Heart left ventricle (tissue), 16 donors: ENCODE results near the gene SOX18. TPM values are rescaled to one million over a fixed set of nuclear protein-coding genes. Genes with fewer than 3 reads are reported as not detected.

Experiments used
- ATAC-seq, 4 donors: fragments of 200-7000 bp; cut with Tn5 transposase; one replicate each; pipeline ENCODE4 v1.9.1; 2020 to 2022; ENCODE audit warnings: moderate library complexity in 4 of 4, mild to moderate bottlenecking in 3 of 4, moderate number of reproducible peaks in 1 of 4
- DNase-seq, 5 donors: peaks; one replicate each; pipeline ENCODE4 v3.0.0-alpha.2; 2020
- H3K27ac ChIP-seq, 12 donors: fragments of 200-600 bp; sonication (generic) in 4 of 12; one replicate each; pipeline versions ENCODE4 v1.5.0 to v1.8.0; 2016 to 2022; ENCODE audit warnings: mild to moderate bottlenecking in 2 of 12
- H3K27me3 ChIP-seq, 9 donors: fragments of 200-600 bp; sonication (generic) in 2 of 9; one replicate each; pipeline versions ENCODE4 v1.5.1 to v1.8.0; 2016 to 2022; ENCODE audit warnings: mild to moderate bottlenecking in 3 of 9
- H3K36me3 ChIP-seq, 9 donors: fragments of 200-600 bp; sonication (generic) in 2 of 9; one replicate each; pipeline versions ENCODE4 v1.5.0 to v1.8.0; 2018 to 2022; ENCODE audit warnings: mild to moderate bottlenecking in 2 of 9
- H3K4me1 ChIP-seq, 12 donors: fragments of 200-600 bp; sonication (generic) in 4 of 12; one replicate each; pipeline versions ENCODE4 v1.5.0 to v1.8.0; 2016 to 2022; ENCODE audit warnings: mild to moderate bottlenecking in 3 of 12
- H3K4me3 ChIP-seq, 12 donors: fragments of 200-600 bp; sonication (generic) in 4 of 12; one replicate each; pipeline versions ENCODE4 v1.5.0 to v1.8.0; 2017 to 2022; ENCODE audit warnings: mild to moderate bottlenecking in 9 of 12, moderate library complexity in 4 of 12
- H3K9me3 ChIP-seq, 12 donors: fragments of 200-600 bp; sonication (generic) in 4 of 12; one replicate each; pipeline versions ENCODE4 v1.5.0 to v1.8.0; 2016 to 2022; ENCODE audit warnings: mild to moderate bottlenecking in 1 of 12
- POLR2A ChIP-seq, 2 donors: fragments of 450-650 bp; IDR thresholded peaks; one replicate each; pipeline ENCODE4 v1.6.1; 2017; ENCODE audit warnings: antibody characterized with exemption in 2 of 2, mild to moderate bottlenecking in 2 of 2, moderate library complexity in 2 of 2
- WGBS, 4 donors: extraction: QIAGEN DNeasy Blood & Tissue Kit in 2 of 4; methylation state at CpG; one replicate each; pipeline versions ENCODE4 v1.1.5 to v1.1.7; 2013 to 2018; 5-methylcytosine and 5-hydroxymethylcytosine counted together
- intact Hi-C, 10 donors: fragments of 100-400 bp; cut with DNase I; formaldehyde crosslinking; loops; one replicate each; pipeline versions ENCODE4 v1.11.1 to v1.14.2; 2022
- polyA plus RNA-seq, 2 donors: library from polyadenylated mRNA; stranded (reverse); fragments of 200-250 nt; gene quantifications; one replicate each; pipeline ENCODE4 v1.2.3, GENCODE V29; 2013
- total RNA-seq, 9 donors: library from RNA; depleted of rRNA in 2 of 9; stranded (reverse); fragments of >200 nt in 2 of 9; fragmentation: NEBNext Ultra II Directional in 3 of 9; extraction: Animal tissue kit (Norgen Biotek cat#: 25700) in 3 of 9; gene quantifications; one replicate each; pipeline versions ENCODE4 v1.1.0 to v1.2.4, GENCODE V29; 2016 to 2023
- TF ChIP-seq, protein P1 (sequence below), 12 donors: fragments of 200-600 bp; sonication (generic) in 4 of 12; IDR thresholded peaks; one replicate each; pipeline versions ENCODE4 v1.5.0 to v1.8.0; 2018 to 2022; ENCODE audit warnings: antibody characterized with exemption in 12 of 12, mild to moderate bottlenecking in 5 of 12
- donor health status: ischemic (EF 13 %, LVEDD 7.1; RV severe dilation, severe dysfunction).
- donor health status: healthy with polysubstance abuse.
- donor health status: DM: no; HTN: yes; CAD: no.
- donor health status: DM: no; HTN: no; CAD: no.
- donor health status: ischemic (EF 25% LVEDD 6.9; RV normal size, moderate dysfunction).
- donor health status: ischemic (EF 25% LVEDD 5.7; RV mildly dilated, moderate dysfunction).
- donor health status: healthy.
- donor health status: DM: yes; HTN: yes; CAD: no.
- donor health status: ischemic (EF 35%, LVEDD 5.7; RV mildly dilated, moderate dysfunction).
- donor health status: nonischemic (EF 11% LVEDD 7.7; RV severe dilation, severe dysfunction).
- donor health status: DM: yes; HTN: yes; CAD: no.
- donor health status: PGD.
- donor health status: ischemic (EF 29% LVEDD 5.4; RV normal size, mild dysfunction).
- donor health status: nonischemic (EF 23%, LVEDD 6.1; RV moderate dilation, normal function).

The SOX18 gene
- total and polyA plus RNA-seq, 11 donors, result 23.5 to 75.9 (median 48.2) TPM

DNA sequence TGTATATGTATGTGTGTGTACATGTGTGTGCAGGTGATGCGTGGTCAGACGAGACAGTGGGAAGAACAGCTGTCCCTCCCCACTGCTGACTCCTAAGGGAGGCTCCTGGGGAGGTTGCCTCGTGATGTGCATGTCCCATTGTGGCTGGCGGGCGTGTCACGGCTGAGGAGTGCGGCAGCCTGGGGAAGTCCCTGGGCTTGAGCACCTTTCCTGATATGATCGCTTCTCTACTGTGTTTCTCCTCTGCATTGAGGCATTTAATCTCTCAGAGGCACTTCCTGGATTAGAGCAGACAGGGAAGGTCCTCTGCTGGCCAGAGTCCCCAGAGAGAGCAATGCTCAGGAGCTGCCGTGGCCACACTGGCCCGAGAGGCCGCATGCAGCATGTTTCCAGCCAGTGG, 46.5 kb upstream of the SOX18 start:
- ATAC-seq (no peak), DNase-seq (no peak)
- peaks cover 0 to 20% (median 4%) of the 10 kb centered on the region in 9 donors for H3K27me3 ChIP-seq
- intact Hi-C loops, result no loop called here
- TF ChIP-seq, protein P1, sequence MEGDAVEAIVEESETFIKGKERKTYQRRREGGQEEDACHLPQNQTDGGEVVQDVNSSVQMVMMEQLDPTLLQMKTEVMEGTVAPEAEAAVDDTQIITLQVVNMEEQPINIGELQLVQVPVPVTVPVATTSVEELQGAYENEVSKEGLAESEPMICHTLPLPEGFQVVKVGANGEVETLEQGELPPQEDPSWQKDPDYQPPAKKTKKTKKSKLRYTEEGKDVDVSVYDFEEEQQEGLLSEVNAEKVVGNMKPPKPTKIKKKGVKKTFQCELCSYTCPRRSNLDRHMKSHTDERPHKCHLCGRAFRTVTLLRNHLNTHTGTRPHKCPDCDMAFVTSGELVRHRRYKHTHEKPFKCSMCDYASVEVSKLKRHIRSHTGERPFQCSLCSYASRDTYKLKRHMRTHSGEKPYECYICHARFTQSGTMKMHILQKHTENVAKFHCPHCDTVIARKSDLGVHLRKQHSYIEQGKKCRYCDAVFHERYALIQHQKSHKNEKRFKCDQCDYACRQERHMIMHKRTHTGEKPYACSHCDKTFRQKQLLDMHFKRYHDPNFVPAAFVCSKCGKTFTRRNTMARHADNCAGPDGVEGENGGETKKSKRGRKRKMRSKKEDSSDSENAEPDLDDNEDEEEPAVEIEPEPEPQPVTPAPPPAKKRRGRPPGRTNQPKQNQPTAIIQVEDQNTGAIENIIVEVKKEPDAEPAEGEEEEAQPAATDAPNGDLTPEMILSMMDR (IDR thresholded peaks at IDR 0.05), result no peak
- H3K4me1 ChIP-seq, result no peaks in the 10 kb centered on the region
- WGBS, 4 donors, result 88 to 92% (median 88%) methylated on average over 10 to 11 of the region's 11 CpGs
- H3K9me3 ChIP-seq, result no peaks in the 10 kb centered on the region
- no peak overlapping the region for H3K27ac ChIP-seq
- no peak overlapping the region for H3K4me3 ChIP-seq
- H3K36me3 ChIP-seq, result peaks cover 0 to 5% (median 0%) of the 10 kb centered on the region in 9 donors

DNA sequence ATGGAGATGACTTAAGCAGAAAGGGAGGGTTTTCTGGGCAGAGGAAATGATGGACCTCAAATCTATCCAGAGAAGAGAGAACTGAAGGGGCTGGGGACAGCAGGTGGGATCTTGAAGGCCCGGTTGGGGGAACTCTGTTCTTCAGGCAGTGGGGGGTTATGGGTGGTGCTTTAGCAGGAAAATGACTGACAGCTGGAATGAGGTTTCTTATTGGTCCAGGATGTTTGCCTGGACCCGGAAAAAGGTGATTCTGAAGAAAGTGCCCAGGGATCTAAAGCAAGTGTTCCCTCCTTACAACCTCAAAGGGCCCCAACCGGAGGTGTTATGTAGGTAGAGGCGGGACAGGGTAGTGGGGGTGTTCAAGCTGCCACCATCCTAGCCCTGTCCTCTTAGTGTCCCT, 46.0 kb upstream of the SOX18 start:
- H3K9me3 ChIP-seq, result no peaks in the 10 kb centered on the region
- no peak for ATAC-seq
- no peak overlapping the region for H3K27ac ChIP-seq
- 81 to 89% (median 83%) methylated on average over 4 of the region's 4 CpGs for WGBS, 4 donors
- H3K4me1 ChIP-seq, result no peaks in the 10 kb centered on the region
- TF ChIP-seq POLR2A (IDR thresholded peaks at IDR 0.05), result no peak
- TF ChIP-seq, protein P1 (IDR thresholded peaks at IDR 0.05), result no peak
- no peak overlapping the region for H3K4me3 ChIP-seq
- peaks cover 0 to 15% (median 0%) of the 10 kb centered on the region in 9 donors for H3K27me3 ChIP-seq
- DNase-seq, result no peak
- intact Hi-C loops, result no loop called here
- H3K36me3 ChIP-seq, result peaks cover 0 to 5% (median 0%) of the 10 kb centered on the region in 9 donors

DNA sequence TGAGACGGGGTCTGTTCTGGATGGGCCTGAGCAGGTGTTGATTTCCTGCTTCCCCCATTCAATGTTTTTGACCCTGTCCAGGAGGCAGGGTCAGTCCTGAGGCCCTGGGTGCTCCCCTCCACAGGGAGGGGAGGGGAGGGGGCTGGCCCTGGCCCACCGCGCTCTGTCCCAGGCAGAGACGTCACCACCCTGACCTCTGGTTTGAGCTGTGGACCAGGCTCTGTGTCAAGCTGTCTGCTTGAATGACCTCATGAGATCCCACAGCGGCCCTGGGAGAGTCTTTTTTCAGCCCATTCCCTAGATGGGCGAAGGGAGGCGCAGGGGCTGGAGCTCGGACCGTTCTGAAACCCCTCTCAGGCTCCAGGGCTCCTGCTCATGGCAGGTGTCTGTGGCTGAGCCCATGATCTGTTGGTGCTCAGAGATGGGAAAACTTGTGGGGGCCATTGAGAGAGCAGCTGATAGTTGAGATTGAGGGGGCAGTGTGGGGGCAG, 43.6 kb upstream of the SOX18 start:
- H3K27ac ChIP-seq, result no peak overlapping the region
- peak in 2 of 4 donors; percentile 11 to 20 for ATAC-seq
- no peak for DNase-seq
- no peaks in the 10 kb centered on the region for H3K36me3 ChIP-seq
- intact Hi-C loops, result no loop called here
- H3K4me3 ChIP-seq, result no peak overlapping the region
- 28 to 51% (median 40%) methylated on average over 6 to 9 of the region's 9 CpGs for WGBS, 4 donors
- TF ChIP-seq, protein P1 (IDR thresholded peaks at IDR 0.05), result no peak
- TF ChIP-seq POLR2A (IDR thresholded peaks at IDR 0.05), result no peak
- H3K9me3 ChIP-seq, result no peaks in the 10 kb centered on the region
- H3K4me1 ChIP-seq, result no peaks in the 10 kb centered on the region
- H3K27me3 ChIP-seq, result peaks cover 0 to 11% (median 0%) of the 10 kb centered on the region in 9 donors

DNA sequence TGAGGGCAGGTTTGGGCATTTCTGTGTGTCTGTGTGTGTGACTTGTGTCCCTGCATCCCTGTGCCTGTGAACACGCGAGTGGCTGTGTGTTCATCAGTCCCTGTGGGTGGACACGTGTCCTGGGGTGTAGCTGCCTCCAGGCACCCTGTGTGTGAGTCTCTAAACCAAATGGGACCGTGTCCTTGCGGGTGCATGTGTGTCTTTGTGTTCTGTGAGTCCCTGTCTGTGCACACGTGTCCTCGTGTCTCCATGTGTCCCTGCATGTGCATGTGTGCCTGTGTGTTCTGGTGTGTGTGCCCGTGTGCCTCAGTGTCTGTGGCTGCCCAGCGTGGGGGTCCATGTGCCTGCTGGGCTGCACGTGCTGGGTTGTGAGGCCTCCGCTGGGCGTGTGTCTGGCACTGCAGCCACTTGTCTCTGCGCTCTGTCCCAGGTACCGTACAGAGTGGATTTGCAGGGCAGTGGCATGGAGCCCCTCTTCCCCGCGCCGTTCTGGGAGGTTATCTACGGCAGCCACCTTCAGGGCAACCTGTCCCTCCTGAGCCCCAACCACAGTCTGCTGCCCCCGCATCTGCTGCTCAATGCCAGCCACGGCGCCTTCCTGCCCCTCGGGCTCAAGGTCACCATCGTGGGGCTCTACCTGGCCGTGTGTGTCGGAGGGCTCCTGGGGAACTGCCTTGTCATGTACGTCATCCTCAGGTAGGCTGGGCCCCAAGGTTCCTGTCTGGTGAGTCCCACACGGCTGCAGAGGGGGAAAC, 43.0 kb upstream of the SOX18 start:
- TF ChIP-seq, protein P1 (IDR thresholded peaks at IDR 0.05), result no peak
- no peak overlapping the region for H3K4me3 ChIP-seq
- 42 to 54% (median 49%) methylated on average over 24 to 27 of the region's 27 CpGs for WGBS, 4 donors
- intact Hi-C loops, result no loop called here
- DNase-seq (no peak), ATAC-seq (peak in 2 of 4 donors; percentile 33 to 35)
- H3K36me3 ChIP-seq, result no peaks in the 10 kb centered on the region
- peaks cover 0 to 15% (median 0%) of the 10 kb centered on the region in 9 donors for H3K27me3 ChIP-seq
- no peak overlapping the region for H3K27ac ChIP-seq
- H3K4me1 ChIP-seq, result no peaks in the 10 kb centered on the region
- H3K9me3 ChIP-seq, result no peaks in the 10 kb centered on the region
